Endothelial cell (in vitro differentiated cells): Measurements from ENCODE around the gene ABHD16B. TPM values are rescaled to one million over a fixed set of nuclear protein-coding genes. Genes with fewer than 3 reads are reported as not detected.

Source experiments
- DNase-seq: peaks from one replicate; pipeline ENCODE4 v3.0.0; 2021; ENCODE audit warnings: low spot score
- H3K27ac Mint-ChIP-seq: one replicate; pipeline ENCODE4 v1.8.0; 2021; ENCODE audit warnings: mixed read lengths, inconsistent platforms; ENCODE audit not compliant: unreplicated experiment
- H3K27me3 Mint-ChIP-seq: one replicate; pipeline ENCODE4 v1.8.0; 2021; ENCODE audit warnings: mild to moderate bottlenecking, moderate library complexity, mixed read lengths, inconsistent platforms; ENCODE audit not compliant: unreplicated experiment
- H3K36me3 Mint-ChIP-seq: one replicate; pipeline ENCODE4 v1.8.0; 2021; ENCODE audit warnings: mild to moderate bottlenecking, low read depth, mixed read lengths, inconsistent platforms; ENCODE audit not compliant: unreplicated experiment
- H3K4me1 Mint-ChIP-seq: one replicate; pipeline ENCODE4 v1.8.0; 2021; ENCODE audit warnings: mild to moderate bottlenecking, mixed read lengths, inconsistent platforms; ENCODE audit not compliant: unreplicated experiment
- H3K4me3 Mint-ChIP-seq: one replicate; pipeline ENCODE4 v1.8.0; 2021; ENCODE audit warnings: mild to moderate bottlenecking, mixed read lengths, inconsistent platforms; ENCODE audit not compliant: unreplicated experiment
- H3K9me3 Mint-ChIP-seq: one replicate; pipeline ENCODE4 v1.8.0; 2021; ENCODE audit warnings: mixed read lengths, inconsistent platforms; ENCODE audit not compliant: unreplicated experiment
- CTCF ChIP-seq: fragments of 200-600 bp; sonication (generic); IDR thresholded peaks from one replicate; pipeline ENCODE4 v1.5.0; 2021; ENCODE audit warnings: antibody characterized with exemption; ENCODE audit not compliant: unreplicated experiment
- total RNA-seq: library from RNA; stranded (reverse); fragmentation: NEBNext Ultra II Directional; extraction: Animal tissue kit (Norgen Biotek cat#: 25700); gene quantifications from one replicate; pipeline ENCODE4 v1.2.1, GENCODE V29; 2021; ENCODE audit not compliant: unreplicated experiment

ABHD16B gene
- total RNA-seq, 1 donor from 2014 or later: not detected

GRCh38 chr20:63839620-63840019 lies 21.7 kb upstream of the ABHD16B start:
- TF ChIP-seq CTCF: no peak
- Mint-ChIP-seq H3K36me3 (no peaks in the 10 kb centered on the region), H3K4me3 (no peak overlapping the region), H3K27me3 (peaks cover 4% of the 10 kb centered on the region), H3K4me1 (peaks cover 3% of the 10 kb centered on the region), H3K9me3 (no peaks in the 10 kb centered on the region), H3K27ac (no peak overlapping the region)
- no peak for DNase-seq

GRCh38 chr20:63840405-63840828 lies 20.9 kb upstream of the ABHD16B start:
- H3K27me3 Mint-ChIP-seq: peaks cover 3% of the 10 kb centered on the region
- H3K4me3 Mint-ChIP-seq: no peak overlapping the region
- no peaks in the 10 kb centered on the region for H3K36me3 Mint-ChIP-seq
- no peaks in the 10 kb centered on the region for H3K9me3 Mint-ChIP-seq
- H3K4me1 Mint-ChIP-seq: peaks cover 3% of the 10 kb centered on the region
- DNase-seq: no peak
- no peak overlapping the region for H3K27ac Mint-ChIP-seq
- TF ChIP-seq CTCF: no peak

- no peaks in the 10 kb centered on the region for H3K36me3 Mint-ChIP-seq
- H3K27ac Mint-ChIP-seq: peak overlapping the region; percentile 75
- no peak for DNase-seq
- no peak for TF ChIP-seq CTCF
- H3K4me3 Mint-ChIP-seq: peak overlapping the region; percentile 49
- peaks cover 2% of the 10 kb centered on the region for H3K27me3 Mint-ChIP-seq
- H3K4me1 Mint-ChIP-seq: peaks cover 5% of the 10 kb centered on the region
- H3K9me3 Mint-ChIP-seq: no peaks in the 10 kb centered on the region
Observed at GRCh38 chr20:63842258-63842657, 19.0 kb upstream of the ABHD16B start.

GRCh38 chr20:63843222-63843621 lies 18.1 kb upstream of the ABHD16B start:
- H3K4me3 Mint-ChIP-seq: no peak overlapping the region
- H3K4me1 Mint-ChIP-seq: peaks cover 5% of the 10 kb centered on the region
- no peaks in the 10 kb centered on the region for H3K9me3 Mint-ChIP-seq
- H3K27me3 Mint-ChIP-seq: no peaks in the 10 kb centered on the region
- no peaks in the 10 kb centered on the region for H3K36me3 Mint-ChIP-seq
- DNase-seq: no peak
- TF ChIP-seq CTCF: no peak
- no peak overlapping the region for H3K27ac Mint-ChIP-seq

GRCh38 chr20:63843778-63844177 lies 17.5 kb upstream of the ABHD16B start:
- Mint-ChIP-seq H3K4me3 (no peak overlapping the region), H3K9me3 (no peaks in the 10 kb centered on the region), H3K27me3 (no peaks in the 10 kb centered on the region), H3K36me3 (no peaks in the 10 kb centered on the region), H3K4me1 (peaks cover 8% of the 10 kb centered on the region), H3K27ac (no peak overlapping the region)
- no peak for TF ChIP-seq CTCF
- no peak for DNase-seq
